ENCODE data around the gene SPRY1. TPM values are rescaled to one million over a fixed set of nuclear protein-coding genes. Genes with fewer than 3 reads are reported as not detected.

The SPRY1 gene
- total RNA-seq, 1 experiment from 2014 or later: 4.8 TPM

DNA sequence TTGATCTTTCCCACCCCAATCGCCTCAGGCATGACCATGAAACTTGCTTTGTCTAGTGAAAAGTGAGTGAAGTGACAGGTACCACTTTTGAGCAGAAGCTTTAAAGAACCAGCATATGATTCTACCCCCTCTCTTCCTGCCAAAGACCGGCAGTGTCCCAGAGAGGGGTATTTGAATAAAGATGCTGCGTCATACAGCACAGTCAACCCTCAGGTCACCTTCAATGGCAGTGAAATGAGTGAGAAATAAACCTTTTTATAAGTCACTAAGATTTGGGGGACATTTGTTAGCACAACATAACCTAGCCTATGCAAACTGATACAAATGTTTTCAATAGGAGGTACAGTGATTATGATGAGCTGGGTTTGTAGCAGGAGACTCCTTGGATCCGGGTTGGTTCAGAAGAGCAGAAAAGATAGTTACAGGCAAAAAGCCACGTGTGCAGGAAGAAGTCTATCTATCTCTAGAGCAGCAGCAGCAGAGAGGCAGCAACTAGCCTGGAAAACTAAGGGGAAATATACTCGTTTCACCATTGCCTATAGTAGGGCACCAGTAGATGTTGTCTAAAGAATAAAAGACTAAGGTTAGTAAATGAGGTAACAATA lies 30.3 kb upstream of the SPRY1 start:
- intact Hi-C loops (cut with micrococcal nuclease): no loop called here
- ATAC-seq (no peak), DNase-seq (ENCODE audit: low read depth, low spot score) (no peak)
- Histone ChIP-seq H3K9me2 (ENCODE audit: insufficient read depth) (no peaks in the 10 kb centered on the region; the same call in 1 of the 2 replicates), H3K79me2 (ENCODE audit: insufficient read depth, low read length) (no peaks in the 10 kb centered on the region), H2AFZ (ENCODE audit: low read depth, low read length, poor library complexity, severe bottlenecking) (no peak overlapping the region), H3K27me3 (ENCODE audit: insufficient read depth, low read length) (no peaks in the 10 kb centered on the region), H3K27ac (ENCODE audit: low read depth, low read length) (no peak overlapping the region), H3K36me3 (ENCODE audit: control insufficient read depth in 1 of 2, insufficient read depth in 2 of 2, low read length in 2 of 2) (no peaks in the 10 kb centered on the region), H3K4me3 (replicated peaks in 1 of 2; ENCODE audit: low read depth in 1 of 2, low read length in 2 of 2) (no peak overlapping the region), H3K4me2 (ENCODE audit: low read length) (no peak overlapping the region), H4K20me1 (ENCODE audit: insufficient read depth) (no peaks in the 10 kb centered on the region), H3K9ac (ENCODE audit: low read length) (no peak overlapping the region), H3K4me1 (ENCODE audit: control insufficient read depth in 1 of 2, insufficient read depth in 2 of 2, low read length in 2 of 2) (peaks cover 0 to 4% of the 10 kb centered on the region in 2 experiments; a peak in 2 of 4 replicates), H3K9me3 (ENCODE audit: control insufficient read depth in 1 of 2, insufficient read depth in 1 of 2, low read depth in 1 of 2, low read length in 2 of 2) (no peaks in the 10 kb centered on the region)
- ChIA-PET CTCF (no interaction called here), POLR2A (no interaction called here), RAD21 (ENCODE audit: low non-redundant PET in 1 of 2, low total read pairs in 2 of 2, uncharacterized antibody in 2 of 2, unreplicated experiment in 2 of 2) (no interaction called here)
- no TSS peak for BruUV-seq (replicated peaks)
- TF ChIP-seq SP1 (IDR thresholded peaks at IDR 0.05; ENCODE audit: low read depth): no peak
- TF ChIP-seq ELF1 (IDR thresholded peaks at IDR 0.05; ENCODE audit: borderline replicate concordance, low read depth): no peak
- TF ChIP-seq, protein P1, sequence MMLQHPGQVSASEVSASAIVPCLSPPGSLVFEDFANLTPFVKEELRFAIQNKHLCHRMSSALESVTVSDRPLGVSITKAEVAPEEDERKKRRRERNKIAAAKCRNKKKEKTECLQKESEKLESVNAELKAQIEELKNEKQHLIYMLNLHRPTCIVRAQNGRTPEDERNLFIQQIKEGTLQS (IDR thresholded peaks at IDR 0.05): no peak
- TF ChIP-seq EZH2phosphoT487 (IDR thresholded peaks at IDR 0.05; ENCODE audit: borderline replicate concordance): no peak
- no peak for TF ChIP-seq ZFX (IDR thresholded peaks at IDR 0.05)
- TF ChIP-seq EZH2 (IDR thresholded peaks at IDR 0.05): no peak
- TF ChIP-seq, protein P2, sequence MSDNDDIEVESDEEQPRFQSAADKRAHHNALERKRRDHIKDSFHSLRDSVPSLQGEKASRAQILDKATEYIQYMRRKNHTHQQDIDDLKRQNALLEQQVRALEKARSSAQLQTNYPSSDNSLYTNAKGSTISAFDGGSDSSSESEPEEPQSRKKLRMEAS (IDR thresholded peaks at IDR 0.05): no peak
- TF ChIP-seq RAD21 (IDR thresholded peaks at IDR 0.05; ENCODE audit: low read depth): no peak
- TF ChIP-seq JUND (IDR thresholded peaks at IDR 0.05): no peak
- TF ChIP-seq CEBPB (IDR thresholded peaks at IDR 0.05; ENCODE audit: low read depth): no peak

DNA sequence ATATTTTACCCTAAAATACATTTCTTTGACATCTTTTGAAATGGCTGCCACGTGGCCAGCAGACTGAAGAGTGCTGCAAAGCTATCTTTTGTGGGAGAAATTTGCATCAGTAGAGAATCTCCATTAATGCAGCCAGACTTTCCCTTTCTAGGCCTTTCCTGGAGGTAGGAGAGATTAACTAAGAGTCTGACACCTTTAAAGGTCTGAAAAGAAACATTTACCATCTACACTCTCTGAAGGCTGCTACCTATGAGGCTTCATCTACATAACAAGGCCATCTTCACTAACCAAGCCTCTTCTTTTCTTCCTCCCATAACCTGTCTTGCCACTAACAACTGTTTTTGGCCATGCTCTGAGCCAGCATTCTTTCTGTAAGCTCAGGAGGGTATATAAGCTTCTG lies 17.8 kb upstream of the SPRY1 start:
- no TSS peak for BruUV-seq (replicated peaks)
- H3K79me2 ChIP-seq (ENCODE audit: insufficient read depth, low read length): no peaks in the 10 kb centered on the region
- no peak overlapping the region for H3K27ac ChIP-seq (ENCODE audit: low read depth, low read length)
- CTCF ChIA-PET: no interaction called here
- no peaks in the 10 kb centered on the region for H3K4me1 ChIP-seq (ENCODE audit: control insufficient read depth in 1 of 2, insufficient read depth in 2 of 2, low read length in 2 of 2)
- intact Hi-C loops (cut with micrococcal nuclease): no loop called here
- TF ChIP-seq SP1 (IDR thresholded peaks at IDR 0.05; ENCODE audit: low read depth) (no peak), FOSL1 (IDR thresholded peaks at IDR 0.05; ENCODE audit: low read depth) (no peak), SRF (IDR thresholded peaks at IDR 0.05; ENCODE audit: low read depth) (no peak), EZH2 (IDR thresholded peaks at IDR 0.05) (no peak), EGR1 (IDR thresholded peaks at IDR 0.05; ENCODE audit: low read depth) (no peak), ELF1 (IDR thresholded peaks at IDR 0.05; ENCODE audit: borderline replicate concordance, low read depth) (no peak), POLR2A (IDR thresholded peaks at IDR 0.05; ENCODE audit: borderline replicate concordance, extremely low read depth, insufficient read depth, insufficient read length) (no peak), CEBPB (IDR thresholded peaks at IDR 0.05; ENCODE audit: low read depth) (no peak)
- TF ChIP-seq, protein P3, sequence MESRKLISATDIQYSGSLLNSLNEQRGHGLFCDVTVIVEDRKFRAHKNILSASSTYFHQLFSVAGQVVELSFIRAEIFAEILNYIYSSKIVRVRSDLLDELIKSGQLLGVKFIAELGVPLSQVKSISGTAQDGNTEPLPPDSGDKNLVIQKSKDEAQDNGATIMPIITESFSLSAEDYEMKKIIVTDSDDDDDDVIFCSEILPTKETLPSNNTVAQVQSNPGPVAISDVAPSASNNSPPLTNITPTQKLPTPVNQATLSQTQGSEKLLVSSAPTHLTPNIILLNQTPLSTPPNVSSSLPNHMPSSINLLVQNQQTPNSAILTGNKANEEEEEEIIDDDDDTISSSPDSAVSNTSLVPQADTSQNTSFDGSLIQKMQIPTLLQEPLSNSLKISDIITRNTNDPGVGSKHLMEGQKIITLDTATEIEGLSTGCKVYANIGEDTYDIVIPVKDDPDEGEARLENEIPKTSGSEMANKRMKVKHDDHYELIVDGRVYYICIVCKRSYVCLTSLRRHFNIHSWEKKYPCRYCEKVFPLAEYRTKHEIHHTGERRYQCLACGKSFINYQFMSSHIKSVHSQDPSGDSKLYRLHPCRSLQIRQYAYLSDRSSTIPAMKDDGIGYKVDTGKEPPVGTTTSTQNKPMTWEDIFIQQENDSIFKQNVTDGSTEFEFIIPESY (IDR thresholded peaks at IDR 0.05; ENCODE audit: extremely low read depth, insufficient replicate concordance, low read length): no peak
- ATAC-seq (no peak), DNase-seq (ENCODE audit: low read depth, low spot score) (no peak)
- H3K4me3 ChIP-seq (replicated peaks in 1 of 2; ENCODE audit: low read depth in 1 of 2, low read length in 2 of 2): no peak overlapping the region
- no peak overlapping the region for H2AFZ ChIP-seq (ENCODE audit: low read depth, low read length, poor library complexity, severe bottlenecking)
- H3K9me2 ChIP-seq (ENCODE audit: insufficient read depth): no peaks in the 10 kb centered on the region
- H3K9ac ChIP-seq (ENCODE audit: low read length): no peak overlapping the region
- no peaks in the 10 kb centered on the region for H3K36me3 ChIP-seq (ENCODE audit: control insufficient read depth in 1 of 2, insufficient read depth in 2 of 2, low read length in 2 of 2)
- no peaks in the 10 kb centered on the region for H3K9me3 ChIP-seq (ENCODE audit: control insufficient read depth in 1 of 2, insufficient read depth in 1 of 2, low read depth in 1 of 2, low read length in 2 of 2)
- no peak overlapping the region for H3K4me2 ChIP-seq (ENCODE audit: low read length)
- H3K27me3 ChIP-seq (ENCODE audit: insufficient read depth, low read length): no peaks in the 10 kb centered on the region
- H4K20me1 ChIP-seq (ENCODE audit: insufficient read depth): no peaks in the 10 kb centered on the region
- POLR2A ChIA-PET: no interaction called here
- RAD21 ChIA-PET (ENCODE audit: low non-redundant PET in 1 of 2, low total read pairs in 2 of 2, uncharacterized antibody in 2 of 2, unreplicated experiment in 2 of 2): no interaction called here
